NCI-H2029 (cell line): Measurements from ENCODE around the gene MANBA.
"Not testable (repeated sequence)": the region's sequence is repeated elsewhere in the genome, so short reads cannot be mapped to it uniquely, and the experiment has no call there.

ENCODE experiments used
- DNase-seq: peaks from one replicate; lab custom pipeline; 2025; lab: John Stamatoyannopoulos, UW

MANBA gene

DNA sequence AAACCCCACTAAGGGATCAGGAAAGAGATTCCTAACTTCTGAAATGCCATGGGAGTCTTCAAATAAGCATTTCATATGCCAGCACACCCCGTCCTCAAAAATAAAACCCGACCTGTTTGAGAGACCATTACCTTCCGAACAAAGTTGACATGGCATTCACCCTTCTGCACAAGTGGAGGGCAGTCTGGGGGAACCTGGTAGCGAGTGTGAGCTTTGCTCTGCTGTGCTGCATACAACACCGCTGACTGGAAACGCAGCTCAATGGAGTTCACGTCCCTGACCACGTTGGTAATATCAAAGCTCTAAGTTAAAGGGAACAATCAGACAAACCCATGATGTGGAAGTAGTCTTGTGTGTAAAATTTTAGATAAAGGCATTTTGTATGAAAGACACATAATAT lies 38.0 kb downstream of the MANBA start:
- DNase-seq, result no peak

- not testable (repeated sequence) for DNase-seq
Observed at GRCh38 chr4:102718833-102719575, 41.8 kb downstream of the MANBA start.

DNA sequence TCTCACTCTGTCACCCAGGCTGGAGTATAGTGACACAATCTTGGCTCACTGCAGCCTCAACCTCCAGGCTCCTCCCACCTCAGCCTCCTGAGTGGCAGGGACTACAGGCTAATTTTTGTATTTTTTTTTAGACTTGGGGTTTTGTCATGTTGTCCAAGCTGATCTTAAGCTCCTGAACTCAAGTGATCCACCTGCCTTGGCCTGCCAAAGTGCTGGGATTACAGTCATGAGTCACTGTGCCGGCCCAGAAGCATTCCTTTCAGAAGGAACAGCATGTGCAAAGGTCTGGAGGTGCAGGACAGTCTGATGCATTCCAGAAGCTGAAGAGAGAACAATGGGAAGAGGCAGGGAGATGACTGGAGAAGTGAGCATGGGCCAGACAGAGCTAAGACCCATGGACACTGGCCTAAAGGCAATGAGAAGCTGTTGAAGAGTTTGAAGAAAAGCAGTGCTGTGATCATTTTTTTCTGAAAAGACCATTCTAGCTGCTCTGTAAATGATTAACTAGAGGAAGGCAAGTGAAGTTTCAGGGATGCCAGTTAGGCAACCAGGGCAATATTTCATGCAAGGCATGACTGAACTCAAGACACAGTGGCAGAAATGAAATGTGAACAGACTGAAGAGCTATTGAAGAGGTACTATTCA lies 43.2 kb downstream of the MANBA start:
- DNase-seq, result no peak

GRCh38 chr4:102715057-102715456 lies 45.7 kb downstream of the MANBA start:
- no peak for DNase-seq

DNA sequence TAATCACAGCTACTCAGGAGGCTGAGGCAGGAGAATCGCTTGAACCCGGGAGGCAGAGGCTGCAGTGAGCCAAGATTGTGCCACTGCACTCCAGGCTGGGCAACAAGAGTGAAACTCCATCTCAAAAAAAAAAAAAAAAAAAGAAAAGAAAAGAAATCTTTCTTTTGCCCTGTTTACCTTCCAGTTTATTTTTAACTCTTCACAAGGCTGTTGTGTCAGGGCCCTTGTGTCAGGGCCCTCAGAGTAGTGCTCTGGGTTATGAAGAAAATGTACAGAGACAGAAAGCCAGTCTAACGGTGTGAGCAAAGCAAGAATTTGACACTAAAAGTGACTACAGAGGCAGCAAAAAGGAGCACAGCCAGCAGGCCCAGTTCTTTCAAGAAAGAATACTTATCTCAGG lies 47.0 kb downstream of the MANBA start:
- not testable (repeated sequence) for DNase-seq

- no peak for DNase-seq
Observed at GRCh38 chr4:102713096-102713495, 47.7 kb downstream of the MANBA start.

DNA sequence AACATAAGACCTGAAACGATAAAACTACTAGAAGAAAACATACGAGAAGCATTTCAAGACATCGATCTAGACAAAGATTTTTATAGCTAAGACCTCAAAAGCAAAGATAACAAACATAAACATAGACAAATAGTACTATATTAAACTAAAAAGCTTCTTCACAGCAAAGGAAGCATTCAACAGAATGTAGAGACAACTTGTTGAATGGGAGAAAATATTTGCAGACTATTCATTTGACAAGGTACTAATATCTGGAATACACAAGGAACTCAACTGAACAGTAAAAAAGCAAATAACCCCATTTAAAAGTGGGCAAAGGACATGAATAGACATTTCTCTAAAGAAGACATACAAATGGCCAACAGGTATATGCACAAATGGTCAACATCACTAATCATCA lies 49.8 kb downstream of the MANBA start:
- DNase-seq, result no peak

DNA sequence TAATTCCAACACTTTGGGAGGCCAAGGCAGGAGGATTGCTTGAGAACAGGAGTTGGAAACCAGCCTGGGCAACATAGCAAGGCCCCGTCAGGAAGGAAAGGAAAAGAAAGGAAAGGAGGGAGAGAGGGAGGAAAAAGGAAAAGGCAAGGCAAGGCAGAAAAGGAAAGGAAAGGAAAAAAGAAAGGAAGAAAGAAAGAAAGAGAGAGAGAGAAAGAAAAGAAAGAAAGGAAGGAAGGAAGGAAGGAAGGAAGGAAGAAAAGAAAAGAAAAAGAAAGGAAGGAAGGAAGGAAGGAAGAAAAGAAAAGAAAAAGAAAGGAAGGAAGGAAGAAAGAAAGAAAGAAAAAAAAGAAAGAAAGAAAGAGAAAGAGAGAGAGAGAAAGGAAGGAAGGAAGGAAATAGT lies 51.7 kb downstream of the MANBA start:
- DNase-seq, result not testable (repeated sequence)

DNA sequence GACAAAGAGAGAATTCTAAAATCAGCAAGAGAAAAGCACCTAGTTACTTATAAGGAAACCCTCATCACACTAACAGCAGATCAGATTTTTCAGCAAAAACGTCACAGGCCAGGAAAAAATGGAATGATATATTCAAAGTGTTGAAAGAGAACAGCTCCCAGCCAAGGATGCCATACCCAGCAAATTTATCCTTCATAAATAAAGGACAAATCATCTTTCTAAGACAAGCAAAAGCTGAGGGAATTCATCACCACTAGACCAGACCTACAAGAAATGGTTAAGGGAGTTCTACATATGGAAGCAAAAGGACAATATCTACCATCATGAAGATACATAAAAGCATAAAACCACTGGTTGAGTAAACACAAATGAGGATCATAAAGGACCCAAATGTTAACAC lies 53.6 kb downstream of the MANBA start:
- DNase-seq, result no peak

DNA sequence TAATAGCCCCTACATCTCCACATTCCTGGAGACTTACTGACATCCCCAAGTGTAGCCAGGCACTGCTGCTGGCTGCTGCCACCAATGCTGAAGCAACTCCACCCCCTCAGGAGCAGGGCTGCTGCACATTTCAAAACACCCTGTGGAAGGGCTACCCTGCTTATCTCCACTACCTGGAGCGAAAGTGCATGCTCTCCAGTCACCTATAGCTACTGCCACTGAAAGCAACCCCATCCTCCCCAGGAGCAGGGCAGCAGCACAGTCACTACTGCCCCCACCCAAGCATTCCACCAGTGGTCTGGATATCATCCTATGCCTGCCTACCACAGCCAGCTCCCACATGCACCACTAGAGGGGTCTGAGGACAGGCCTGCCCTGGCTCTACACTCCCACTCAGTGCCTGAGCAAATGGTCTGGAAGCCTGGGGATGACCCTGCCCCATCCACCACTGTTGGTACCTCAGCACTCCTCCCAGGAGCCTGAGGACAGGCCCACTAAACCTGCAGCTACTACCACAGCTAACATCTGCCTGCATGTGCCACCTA lies 55.3 kb downstream of the MANBA start:
- no peak for DNase-seq

DNA sequence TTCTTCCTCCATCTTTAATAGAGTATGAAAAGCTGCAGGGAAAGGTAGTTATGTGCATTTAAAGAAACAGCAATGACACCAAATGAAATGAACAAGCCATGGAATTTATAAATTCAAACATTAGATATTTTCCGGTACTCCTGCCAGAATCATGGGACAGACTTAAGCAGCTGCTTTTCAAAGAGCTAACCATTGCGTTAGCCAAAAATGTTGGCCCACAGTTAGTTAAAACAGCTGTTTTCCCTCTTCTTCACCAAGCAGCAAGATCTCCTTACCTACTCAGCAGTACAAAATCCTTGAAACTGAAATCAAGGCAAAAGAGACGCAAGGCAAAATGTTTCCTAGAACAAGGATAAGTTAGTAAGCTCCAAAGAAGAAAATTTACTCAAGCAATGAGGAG lies 64.0 kb downstream of the MANBA start:
- DNase-seq, result no peak

DNA sequence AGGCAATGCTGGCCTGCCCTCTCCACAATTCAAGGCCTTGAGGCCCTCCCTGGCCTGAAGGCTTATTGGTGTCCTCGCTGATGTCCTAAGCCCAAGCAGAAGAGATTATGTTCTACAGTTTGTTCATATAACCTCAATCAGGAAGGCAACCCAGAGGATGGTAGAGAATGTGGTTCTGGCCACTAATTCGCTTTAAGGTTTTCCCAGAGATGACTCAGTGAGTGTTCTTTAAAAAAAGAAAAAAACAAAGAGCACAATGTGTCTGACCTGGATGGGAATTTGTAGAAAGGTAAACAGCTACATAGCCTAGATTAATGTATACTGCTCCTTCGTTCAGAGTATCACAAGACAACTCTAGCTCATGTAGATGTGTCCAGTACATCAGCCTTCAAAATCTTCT lies 66.0 kb downstream of the MANBA start:
- no peak for DNase-seq

GRCh38 chr4:102693861-102694260 lies 66.9 kb downstream of the MANBA start:
- no peak for DNase-seq

DNA sequence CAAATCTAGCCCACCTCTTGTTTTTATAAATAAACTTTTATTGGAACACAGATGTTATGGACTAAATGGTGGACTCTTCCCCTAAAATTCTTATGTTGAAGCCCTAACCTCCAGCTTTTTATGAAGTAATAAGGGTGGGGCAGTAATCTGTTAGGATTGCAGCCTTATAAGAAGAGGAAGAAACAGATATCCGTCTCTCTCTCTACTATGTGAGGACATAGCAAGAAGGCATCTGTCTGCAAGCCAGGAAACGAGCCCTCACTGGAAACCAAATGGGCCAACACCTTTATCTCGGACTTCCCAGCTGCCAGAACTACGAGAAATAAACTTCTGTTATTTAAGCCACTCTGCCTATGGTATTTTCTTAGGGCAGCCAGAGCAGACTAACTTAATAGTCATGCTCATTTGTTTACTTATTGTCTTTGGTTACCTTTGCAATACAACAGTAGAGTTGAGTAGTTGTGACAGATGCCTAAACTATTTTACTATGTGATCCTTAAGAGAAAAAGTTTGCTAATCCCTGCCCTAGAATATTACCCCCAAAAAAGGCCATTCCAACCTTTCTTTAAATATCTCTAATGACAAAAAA lies 67.4 kb downstream of the MANBA start:
- no peak for DNase-seq

DNA sequence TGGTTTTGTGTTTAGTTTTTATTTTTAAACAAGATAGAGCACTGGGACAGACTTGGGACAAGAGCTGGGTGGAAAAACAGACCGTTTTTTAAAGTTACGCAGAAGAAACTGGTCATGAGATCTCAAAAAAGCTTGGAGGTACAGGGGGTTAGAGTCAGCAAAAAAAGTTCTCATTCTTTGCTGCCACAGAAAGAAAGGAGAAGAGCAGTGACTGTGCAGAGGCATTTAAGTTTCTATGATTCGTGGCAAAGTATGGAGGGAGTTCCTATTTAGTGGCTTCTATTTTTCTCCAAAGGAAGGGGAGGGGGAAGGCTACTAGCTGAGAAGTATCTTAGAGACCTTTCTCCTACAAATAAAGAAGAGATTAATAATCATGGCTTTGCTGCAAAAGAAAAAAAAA lies 68.3 kb downstream of the MANBA start:
- no peak for DNase-seq

- no peak for DNase-seq
Observed at GRCh38 chr4:102687982-102688433, 72.8 kb downstream of the MANBA start.

DNA sequence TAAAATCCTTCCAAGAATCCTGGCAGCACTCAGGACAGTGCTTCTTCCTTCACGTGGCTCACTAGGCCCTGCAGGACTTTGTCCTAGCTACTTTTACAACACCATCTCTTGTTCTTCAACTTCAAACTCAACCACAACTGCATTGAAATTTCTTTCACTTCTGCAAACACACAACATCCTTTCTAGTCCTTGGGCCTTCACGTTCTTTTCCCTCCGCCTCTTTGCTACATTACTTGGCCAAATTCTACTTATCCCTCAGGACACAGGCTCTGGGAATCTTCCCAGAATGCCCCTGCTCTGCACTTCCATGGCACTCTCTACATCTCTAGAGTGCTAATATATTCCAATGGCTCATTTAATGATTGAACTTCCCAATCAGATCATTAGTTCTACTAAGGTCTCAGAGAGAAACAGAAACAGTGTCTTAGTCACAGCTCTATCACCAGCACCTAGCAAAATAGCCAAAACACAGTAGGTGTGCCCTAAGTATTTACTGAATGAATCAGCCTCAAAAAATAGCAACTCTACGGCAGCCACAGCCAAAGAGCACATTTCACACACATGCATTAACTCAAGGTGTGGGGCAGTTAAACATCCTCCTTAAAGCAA lies 73.3 kb downstream of the MANBA start:
- DNase-seq, result no peak

DNA sequence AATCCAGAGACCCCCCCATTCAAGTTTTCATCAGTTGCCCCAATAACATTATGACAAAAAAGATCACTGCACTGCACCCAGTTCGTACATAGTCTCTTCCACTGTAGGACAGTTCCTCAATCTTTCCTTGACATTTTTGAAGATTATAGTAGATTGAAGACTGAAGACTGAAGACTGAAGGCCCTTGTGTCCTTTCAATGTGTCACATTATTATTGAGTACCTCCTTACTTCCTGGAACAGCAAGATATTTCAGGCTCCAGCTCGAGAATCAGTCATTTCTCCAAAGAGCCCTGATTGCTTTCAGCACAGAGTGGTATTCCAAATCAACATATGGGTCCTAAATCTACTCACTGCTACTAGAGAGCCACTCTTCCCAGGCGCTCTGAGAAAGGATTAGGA lies 75.0 kb downstream of the MANBA start:
- DNase-seq, result no peak

- DNase-seq, result no peak
Observed at GRCh38 chr4:102684610-102685052, 76.1 kb downstream of the MANBA start.

DNA sequence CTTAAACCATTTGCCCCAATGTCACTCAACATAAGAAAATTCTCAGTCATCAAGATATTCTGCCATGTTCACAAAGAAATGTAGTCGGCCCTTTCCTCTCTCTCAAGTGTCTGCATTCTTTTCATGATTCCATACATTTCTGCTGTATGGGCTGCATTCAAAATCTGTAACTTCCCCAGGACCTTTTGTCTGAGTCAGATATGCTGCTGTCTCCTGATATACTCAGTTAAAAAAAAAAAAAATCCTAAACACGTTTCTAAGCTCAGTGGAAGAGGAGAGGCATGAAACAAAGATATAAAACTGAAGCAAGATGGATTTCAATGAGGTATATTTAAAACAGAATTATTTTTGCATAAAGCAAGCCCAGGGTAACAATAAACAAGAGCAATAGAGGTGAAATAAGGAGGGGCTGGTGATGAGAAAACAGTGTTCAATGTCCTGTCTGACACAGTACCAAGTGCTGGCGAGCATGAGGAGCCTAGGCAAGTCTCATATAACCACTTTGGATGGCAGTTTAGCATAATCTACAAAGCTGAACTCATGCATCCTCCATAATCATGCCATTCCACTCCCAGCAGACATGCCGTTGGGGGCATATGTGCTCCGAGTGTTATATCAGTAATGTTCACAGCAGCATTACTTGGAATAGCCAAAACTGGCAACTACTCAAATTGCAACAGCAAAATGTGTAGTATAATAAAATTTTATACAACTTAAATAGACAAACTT lies 76.7 kb downstream of the MANBA start:
- DNase-seq, result no peak

DNA sequence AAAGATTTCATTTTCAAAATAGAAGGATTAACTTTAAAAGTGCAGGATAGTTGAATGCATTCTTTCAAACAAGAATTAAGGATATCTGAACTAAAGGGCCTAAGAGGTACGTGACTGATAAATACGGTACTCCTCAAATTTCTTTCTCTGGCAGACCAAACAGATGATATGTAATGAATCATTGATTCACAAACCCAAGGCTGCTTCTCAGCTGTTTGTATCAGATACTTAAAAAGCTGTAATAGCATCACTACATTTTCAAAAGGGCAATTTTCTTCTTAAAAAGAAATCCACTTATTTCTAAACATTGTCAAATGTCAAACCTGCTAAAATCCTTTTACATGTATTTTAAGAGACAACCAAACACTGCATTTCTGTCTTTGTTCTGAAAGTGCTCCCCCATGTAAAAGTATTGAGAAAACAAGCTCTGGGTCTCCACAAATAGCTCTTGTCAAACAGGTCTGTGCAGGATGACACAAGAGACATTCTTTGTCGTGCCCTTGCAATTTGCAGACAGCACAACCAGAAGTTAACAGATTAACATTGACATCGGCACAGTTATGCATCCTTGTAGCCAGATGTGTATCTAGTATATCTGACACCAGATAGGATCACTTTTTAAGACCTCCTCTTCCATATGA lies 82.0 kb downstream of the MANBA start:
- no peak for DNase-seq
